H1 (cell line): ENCODE results near the gene HDAC3. TPM values are rescaled to one million over a fixed set of nuclear protein-coding genes. Genes with fewer than 3 reads are reported as not detected.

ENCODE experiments used
- CTCF ChIA-PET: fragments of 300-600 bp; sonication (Branson Sonifier 250); formaldehyde crosslinking; loops from one replicate; lab custom pipeline; 2021; ENCODE audit not compliant: partially characterized antibody; lab: Charles Lee
- POLR2A ChIA-PET: fragments of 300-600 bp; sonication (Branson Sonifier 250); formaldehyde crosslinking; loops from one replicate; lab custom pipeline; 2021; ENCODE audit warnings: inconsistent platforms; ENCODE audit not compliant: partially characterized antibody; lab: Charles Lee
- DNase-seq, 2 experiments: peaks; one replicate each; pipeline versions ENCODE4 v3.0.0 to v3.0.0-alpha.2; 2010 to 2022; ENCODE audit warnings: low spot score in 2 of 2, low read depth in 1 of 2, mixed read lengths in 1 of 2
- FAIRE-seq: peaks from 2 replicates; lab custom pipeline; 2011; peaks lifted over from hg19 to GRCh38; lab: Jason Lieb, UNC
- H2AFZ ChIP-seq: 2 replicates; pipeline ENCODE4 v1.8.1; 2012; ENCODE audit warnings: low read length, inconsistent platforms
- H2AK5ac ChIP-seq: 2 replicates; pipeline ENCODE4 v1.6.1; 2013; ENCODE audit warnings: low read depth, low read length
- H2BK120ac ChIP-seq: replicated peaks from 2 replicates; pipeline ENCODE3; 2013; ENCODE audit warnings: low read depth, low read length, inconsistent platforms
- H2BK12ac ChIP-seq: 2 replicates; pipeline ENCODE4 v1.6.1; 2013; ENCODE audit warnings: low read depth, low read length
- H2BK15ac ChIP-seq: 2 replicates; pipeline ENCODE4 v1.6.1; 2013; ENCODE audit warnings: low read length
- H2BK20ac ChIP-seq: 2 replicates; pipeline ENCODE4 v1.6.1; 2013; ENCODE audit warnings: low read length
- H2BK5ac ChIP-seq: 2 replicates; pipeline ENCODE4 v1.6.1; 2013; ENCODE audit warnings: low read depth, low read length
- H3K14ac ChIP-seq: 2 replicates; pipeline ENCODE4 v1.6.1; 2013; ENCODE audit warnings: inconsistent platforms; ENCODE audit not compliant: insufficient read length
- H3K18ac ChIP-seq: 2 replicates; pipeline ENCODE4 v1.6.1; 2013; ENCODE audit warnings: low read length; ENCODE audit errors: extremely low read depth
- H3K23ac ChIP-seq: 2 replicates; pipeline ENCODE4 v1.6.1; 2013; ENCODE audit warnings: inconsistent platforms; ENCODE audit not compliant: insufficient read length
- H3K23me2 ChIP-seq: 2 replicates; pipeline ENCODE4 v1.6.1; 2013; ENCODE audit warnings: low read depth, low read length
- H3K27ac ChIP-seq: 2 replicates; pipeline ENCODE4 v1.6.1; 2011; ENCODE audit warnings: low read depth, low read length, inconsistent platforms
- H3K27me3 ChIP-seq, 4 experiments: replicated peaks in 1 of 4; 1 replicate in 1 of 4; 2 replicates in 3 of 4; pipeline versions ENCODE4 v1.6.1 to v1.8.1; 2011 to 2013; ENCODE audit warnings: low read length in 3 of 4, mild to moderate bottlenecking in 3 of 4, inconsistent platforms in 2 of 4, mixed read lengths in 2 of 4, moderate library complexity in 1 of 4; ENCODE audit not compliant: control insufficient read depth in 3 of 4, insufficient read depth in 3 of 4; ENCODE audit errors: extremely low read depth in 1 of 4
- H3K36me3 ChIP-seq, 4 experiments: 2 replicates each; pipeline versions ENCODE4 v1.6.1 to v1.8.1; 2011 to 2013; ENCODE audit warnings: mild to moderate bottlenecking in 4 of 4, low read length in 3 of 4, moderate library complexity in 2 of 4, control low read depth in 1 of 4, inconsistent platforms in 1 of 4; ENCODE audit not compliant: insufficient read depth in 4 of 4, control insufficient read depth in 2 of 4
- H3K4ac ChIP-seq: replicated peaks from 2 replicates; pipeline ENCODE3; 2013; ENCODE audit warnings: low read length, low read depth, mixed read lengths, inconsistent platforms; ENCODE audit not compliant: insufficient read length
- H3K4me1 ChIP-seq, 4 experiments: replicated peaks in 1 of 4; 1 replicate in 1 of 4; 2 replicates in 3 of 4; pipeline versions ENCODE4 v1.6.1 to v1.8.1; 2011 to 2013; ENCODE audit warnings: low read length in 3 of 4, inconsistent platforms in 2 of 4, mixed read lengths in 1 of 4; ENCODE audit not compliant: insufficient read depth in 4 of 4, control insufficient read depth in 3 of 4
- H3K4me2 ChIP-seq, 2 experiments: 2 replicates each; pipeline versions ENCODE4 v1.6.1 to v1.8.1; 2011 to 2013; ENCODE audit warnings: low read depth in 2 of 2, low read length in 2 of 2, control low read depth in 1 of 2, inconsistent platforms in 1 of 2, mild to moderate bottlenecking in 1 of 2; ENCODE audit not compliant: insufficient read depth in 1 of 2
- H3K4me3 ChIP-seq, 4 experiments: fragments of 200-600, 300-600 bp in 1 of 4; sonication (generic), shearing (Covaris generic), sonication (Bioruptor Twin) in 1 of 4; 2 replicates each; pipeline versions ENCODE4 v1.5.1 to v1.8.1; 2011 to 2016; ENCODE audit warnings: low read length in 4 of 4, low read depth in 3 of 4, control low read depth in 2 of 4, inconsistent platforms in 2 of 4, mild to moderate bottlenecking in 2 of 4, mixed read lengths in 1 of 4, moderate library complexity in 1 of 4; ENCODE audit not compliant: insufficient read depth in 2 of 4; ENCODE audit errors: extremely low read depth in 1 of 4
- H3K56ac ChIP-seq: replicated peaks from 2 replicates; pipeline ENCODE3; 2013; ENCODE audit warnings: low read depth, mild to moderate bottlenecking, mixed read lengths, low read length, inconsistent platforms; ENCODE audit not compliant: insufficient read length
- H3K79me1 ChIP-seq: 2 replicates; pipeline ENCODE4 v1.6.1; 2013; ENCODE audit warnings: low read depth, low read length, control low read depth
- H3K79me2 ChIP-seq, 2 experiments: 2 replicates each; pipeline versions ENCODE4 v1.6.1 to v1.8.1; 2012 to 2013; ENCODE audit warnings: low read length in 2 of 2, mild to moderate bottlenecking in 2 of 2, inconsistent platforms in 1 of 2; ENCODE audit not compliant: insufficient read depth in 2 of 2, control insufficient read depth in 1 of 2
- H3K9ac ChIP-seq, 4 experiments: replicated peaks in 1 of 4; 1 replicate in 1 of 4; 2 replicates in 3 of 4; pipeline versions ENCODE4 v1.6.1 to v1.8.1; 2011 to 2013; ENCODE audit warnings: low read depth in 3 of 4, low read length in 3 of 4, control low read depth in 2 of 4, mild to moderate bottlenecking in 2 of 4, moderate library complexity in 2 of 4, inconsistent platforms in 1 of 4; ENCODE audit errors: extremely low read depth in 1 of 4
- H3K9me3 ChIP-seq, 2 experiments: 2 replicates each; pipeline versions ENCODE4 v1.6.1 to v1.8.1; 2012 to 2013; ENCODE audit warnings: mild to moderate bottlenecking in 2 of 2, moderate library complexity in 2 of 2, control low read depth in 1 of 2, inconsistent platforms in 1 of 2, low read depth in 1 of 2, low read length in 1 of 2, mixed read lengths in 1 of 2; ENCODE audit not compliant: insufficient read depth in 2 of 2
- H4K20me1 ChIP-seq, 2 experiments: replicated peaks in 1 of 2; 2 replicates each; pipeline versions ENCODE3 to v1.8.1; 2011 to 2013; ENCODE audit warnings: inconsistent platforms in 2 of 2, low read length in 2 of 2, mild to moderate bottlenecking in 1 of 2; ENCODE audit not compliant: insufficient read depth in 2 of 2, control insufficient read depth in 1 of 2
- H4K5ac ChIP-seq: 2 replicates; pipeline ENCODE4 v1.6.1; 2013; ENCODE audit warnings: low read length, low read depth, mixed read lengths, inconsistent platforms; ENCODE audit not compliant: insufficient read length
- H4K8ac ChIP-seq: 2 replicates; pipeline ENCODE4 v1.8.0; 2013; ENCODE audit warnings: mild to moderate bottlenecking, moderate library complexity, low read length, inconsistent platforms; ENCODE audit not compliant: insufficient read depth; ENCODE audit errors: extremely low read depth
- H4K91ac ChIP-seq: replicated peaks from 2 replicates; pipeline ENCODE3; 2013; ENCODE audit warnings: low read length, mixed read lengths, inconsistent platforms; ENCODE audit not compliant: insufficient read length
- ASH2L ChIP-seq: fragments of 200-600, 300-600 bp; sonication (generic); IDR thresholded peaks from one replicate; pipeline ENCODE4 v1.7.1; 2017; ENCODE audit warnings: low read length
- RFX5 ChIP-seq: IDR thresholded peaks from 2 replicates; pipeline ENCODE4 v1.6.1; 2011; ENCODE audit warnings: low read depth, low read length, improper control_type of control experiment, borderline replicate concordance
- SAP30 ChIP-seq: fragments of 300-600 bp; sonication (generic); IDR thresholded peaks from 2 replicates; pipeline ENCODE4 v1.7.1; 2012; ENCODE audit warnings: low read length, moderate library complexity, mild to moderate bottlenecking, inconsistent platforms; ENCODE audit not compliant: insufficient read depth, insufficient replicate concordance
- SIN3A ChIP-seq, 2 experiments: IDR thresholded peaks in 1 of 2; conservative IDR thresholded peaks in 1 of 2; 2 replicates each; pipeline ENCODE4 v1.6.1; 2011 to 2012; ENCODE audit warnings: low read length in 2 of 2, improper control_type of control experiment in 1 of 2, low read depth in 1 of 2, mild to moderate bottlenecking in 1 of 2
- SIX5 ChIP-seq: IDR thresholded peaks from 2 replicates; pipeline ENCODE4 v1.6.1; 2011; ENCODE audit warnings: mild to moderate bottlenecking, low read depth, low read length
- SP4 ChIP-seq: IDR thresholded peaks from 2 replicates; pipeline ENCODE4 v1.6.1; 2012; ENCODE audit warnings: low read length, inconsistent platforms
- TAF1 ChIP-seq: IDR thresholded peaks from 2 replicates; pipeline ENCODE4 v1.6.1; 2011; ENCODE audit warnings: mild to moderate bottlenecking, low read depth, low read length
- WGBS, 2 experiments: shearing (Covaris generic) in 1 of 2; methylation state at CpG; one replicate each; pipeline versions ENCODE4 v1.1.6 to v1.1.7; 2013 to 2015; ENCODE audit warnings: low lambda C conversion rate in 2 of 2, mixed read lengths in 2 of 2, inconsistent platforms in 1 of 2, low coverage in 1 of 2, missing lambda C conversion rate in 1 of 2; ENCODE audit not compliant: insufficient replicate concordance in 2 of 2, insufficient coverage in 1 of 2, insufficient read length in 1 of 2; ENCODE audit errors: extremely low coverage in 1 of 2, missing lambda C conversion rate in 1 of 2; 5-methylcytosine and 5-hydroxymethylcytosine counted together
- polyA plus RNA-seq, 7 experiments: library from polyadenylated mRNA; depleted of rRNA in 3 of 7; stranded (reverse) in 5 of 7; unstranded in 2 of 7; fragments of >200 nt in 5 of 7; fragments of 200-250 nt in 2 of 7; gene quantifications; 1 replicate in 5 of 7; 2 replicates in 1 of 7; 4 replicates in 1 of 7; pipeline versions ENCODE4 v1.2.1 to v1.2.3, GENCODE V29; 2011 to 2013; ENCODE audit warnings: missing spikeins in 2 of 7, mixed read lengths in 2 of 7
- total RNA-seq: library from RNA; stranded (reverse); fragmentation: NEBNext Ultra II Directional; extraction: Animal tissue kit (Norgen Biotek cat#: 25700); gene quantifications from 2 replicates; pipeline ENCODE4 v1.2.1, GENCODE V29; 2021

Gene HDAC3
- total and polyA plus RNA-seq, 2 of the 8 experiments (the other 6 are each of a cell fraction or from before 2014, with no cell fraction given): 99.0 to 120 TPM

DNA sequence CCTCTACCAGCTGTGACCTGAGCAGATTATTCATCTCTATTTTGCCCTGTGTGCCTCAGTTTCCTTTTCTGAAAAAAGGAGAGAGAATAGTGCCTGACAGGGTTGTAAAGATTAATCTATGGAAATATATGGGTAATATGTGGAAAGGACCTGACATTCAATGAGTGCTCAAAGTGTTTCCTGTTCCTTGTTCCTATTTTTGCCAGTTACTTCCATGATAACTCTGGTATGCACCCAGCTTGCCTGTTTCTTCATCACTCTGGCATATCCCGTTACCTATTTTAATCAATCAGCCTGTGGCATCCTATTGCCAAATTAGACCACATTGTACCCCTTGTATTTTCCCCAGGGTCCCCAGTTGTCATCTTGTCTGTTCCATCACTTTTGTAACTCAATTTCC lies 48.9 kb upstream of the HDAC3 start:
- ChIA-PET CTCF (interaction anchor here (0.7 kb wide), 1 partner anchor 275 kb away, joined by 3 read pairs; no protein-coding TSS in a partner anchor), POLR2A (no interaction called here)
- DNase-seq (no peak), FAIRE-seq (no peak)
- H3K9me3 ChIP-seq: no peaks in the 10 kb centered on the region
- H2BK20ac ChIP-seq: no peak overlapping the region
- no peak overlapping the region for H2BK12ac ChIP-seq
- H3K56ac ChIP-seq: no peak overlapping the region
- H3K36me3 ChIP-seq: no peaks in the 10 kb centered on the region
- H3K4me2 ChIP-seq: no peak overlapping the region
- H3K79me1 ChIP-seq: no peaks in the 10 kb centered on the region
- peaks cover 10 to 18% (median 14%) of the 10 kb centered on the region in 4 experiments for H3K4me1 ChIP-seq
- 100% methylated on average over 1 of the region's 1 CpG; no CpG with 5 or more reads in 1 of the 2 experiments for WGBS, 2 experiments
- H3K23me2 ChIP-seq: peaks cover 15% of the 10 kb centered on the region
- no peak overlapping the region for H3K18ac ChIP-seq
- H4K8ac ChIP-seq: no peak overlapping the region
- no peak overlapping the region for H3K14ac ChIP-seq
- peaks cover 0 to 5% (median 1%) of the 10 kb centered on the region in 4 experiments; a peak in 2 of 7 replicates for H3K27me3 ChIP-seq
- H2BK5ac ChIP-seq: no peak overlapping the region
- H3K9ac ChIP-seq: no peak overlapping the region
- TF ChIP-seq RFX5 (no peak), SIX5 (no peak), SIN3A (conservative IDR thresholded peaks at IDR 0.05 in 1 of 2, IDR thresholded peaks at IDR 0.05 in 1 of 2; ENCODE audit: low read depth in 1 of 2, low read length in 2 of 2) (no peak), SAP30 (no peak), SP4 (no peak), TAF1 (no peak), ASH2L (no peak)
- no peak overlapping the region for H3K27ac ChIP-seq
- H2AFZ ChIP-seq: no peak overlapping the region
- H2BK120ac ChIP-seq: no peak overlapping the region
- H3K4ac ChIP-seq: no peak overlapping the region
- H4K20me1 ChIP-seq: no peaks in the 10 kb centered on the region
- no peak overlapping the region for H4K5ac ChIP-seq
- H3K23ac ChIP-seq: no peak overlapping the region
- H3K4me3 ChIP-seq: no peak overlapping the region
- no peak overlapping the region for H2AK5ac ChIP-seq
- no peaks in the 10 kb centered on the region for H3K79me2 ChIP-seq
- H4K91ac ChIP-seq: no peak overlapping the region
- 0 out of 2 replicates have a peak overlapping the region, but pooled peaks have one; percentile 67 for H2BK15ac ChIP-seq
